NT2/D1 (cell line): ENCODE data around the gene NAIF1.

Experiments
- SUZ12 ChIP-seq: IDR thresholded peaks from 2 replicates; pipeline ENCODE4 v1.6.1; 2011; ENCODE audit not compliant: insufficient read length, insufficient read depth; ENCODE audit errors: extremely low read depth
- YY1 ChIP-seq: IDR thresholded peaks from 2 replicates; pipeline ENCODE4 v1.6.1; 2011; ENCODE audit not compliant: insufficient read length, insufficient read depth

DNA sequence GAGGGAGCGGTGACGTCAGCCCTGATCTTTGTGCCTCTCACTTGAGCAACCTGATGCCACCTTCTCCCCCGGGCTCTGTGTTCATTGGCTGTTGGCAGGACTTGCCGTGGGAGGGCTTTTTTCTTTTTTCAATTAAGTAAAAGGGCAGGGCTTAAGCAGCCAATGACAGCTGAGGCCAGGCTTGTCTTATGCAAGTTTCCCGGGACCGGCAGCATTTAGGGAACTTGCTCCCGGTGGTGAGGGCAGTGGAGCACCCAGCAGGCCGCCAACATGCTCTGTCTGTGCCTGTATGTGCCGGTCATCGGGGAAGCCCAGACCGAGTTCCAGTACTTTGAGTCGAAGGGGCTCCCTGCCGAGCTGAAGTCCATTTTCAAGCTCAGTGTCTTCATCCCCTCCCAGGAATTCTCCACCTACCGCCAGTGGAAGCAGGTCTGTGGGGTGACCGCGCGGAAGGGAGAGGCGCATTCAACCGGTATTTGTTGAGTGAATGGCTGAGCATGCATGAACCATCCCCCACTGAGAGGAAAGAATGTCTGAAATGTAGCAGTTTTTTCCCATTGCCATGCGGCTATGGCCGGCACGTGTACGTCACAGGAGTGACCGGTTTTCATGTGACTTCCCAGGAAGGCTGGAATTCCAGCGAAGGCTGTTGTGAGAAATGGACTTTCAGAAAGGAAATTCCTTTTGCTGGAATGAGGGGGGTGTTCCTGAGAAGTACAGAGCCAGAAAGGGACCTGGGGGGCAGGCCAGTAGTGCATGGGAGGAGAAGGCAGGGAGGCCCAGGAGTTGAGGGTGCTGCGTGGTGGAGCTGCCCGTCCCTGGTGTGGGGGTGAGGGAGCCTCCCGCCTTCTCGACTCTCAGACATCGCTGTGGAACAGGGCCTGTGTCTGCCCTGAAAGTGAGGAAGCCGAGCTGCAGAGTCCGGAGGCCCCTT lies 31.4 kb upstream of the NAIF1 start:
- no peak for TF ChIP-seq YY1
- no peak for TF ChIP-seq SUZ12
